Ovary (tissue), 9 donors: Measurements from ENCODE around the gene EEF1A2. TPM values are rescaled to one million over a fixed set of nuclear protein-coding genes. Genes with fewer than 3 reads are reported as not detected.

ENCODE experiments used
- DNase-seq, 5 donors: peaks; one replicate each; pipeline ENCODE4 v3.0.0-alpha.2; 2019 to 2020
- H3K27ac ChIP-seq, 2 donors: fragments of 200-600 bp; one replicate each; pipeline versions ENCODE4 v1.5.1 to v1.8.0; 2019 to 2022
- H3K27me3 ChIP-seq: fragments of 200-600 bp; one replicate; pipeline ENCODE4 v1.8.0; 2022
- H3K36me3 ChIP-seq: fragments of 200-600 bp; sonication (generic); one replicate; pipeline ENCODE4 v1.5.1; 2019
- H3K4me1 ChIP-seq: one replicate; pipeline ENCODE4 v1.8.1; 2013; ENCODE audit warnings: mild to moderate bottlenecking, moderate library complexity; ENCODE audit not compliant: insufficient read depth
- H3K4me3 ChIP-seq: fragments of 200-600 bp; sonication (generic); one replicate; pipeline ENCODE4 v1.5.1; 2017
- H3K9me3 ChIP-seq, 2 donors: fragments of 200-600 bp in 1 of 2; sonication (generic) in 1 of 2; one replicate each; pipeline versions ENCODE4 v1.5.1 to v1.8.1; 2013 to 2019; ENCODE audit warnings: mild to moderate bottlenecking in 1 of 2, moderate library complexity in 1 of 2
- EP300 ChIP-seq: sonication (generic); formaldehyde crosslinking; IDR thresholded peaks from one replicate; pipeline ENCODE4 v1.6.1; 2017; ENCODE audit warnings: antibody characterized with exemption
- POLR2A ChIP-seq: fragments of 450-650 bp; IDR thresholded peaks from one replicate; pipeline ENCODE4 v1.6.1; 2017; ENCODE audit warnings: antibody characterized with exemption, mild to moderate bottlenecking, moderate library complexity
- WGBS, 3 donors: extraction: QIAGEN DNeasy Blood & Tissue Kit in 1 of 3; methylation state at CpG; one replicate each; pipeline versions ENCODE4 v1.1.5 to v1.1.7; 2013 to 2017; 5-methylcytosine and 5-hydroxymethylcytosine counted together
- intact Hi-C, 4 donors: fragments of 100-400 bp; cut with DNase I; formaldehyde crosslinking; loops; one replicate each; pipeline versions ENCODE4 v1.11.0 to v1.15.1; 2022 to 2023
- polyA plus RNA-seq, 2 donors: library from polyadenylated mRNA; stranded (reverse); fragments of 200-250 nt in 1 of 2; fragments of 350-450 nt in 1 of 2; fragmentation: Illumina TruSeq in 1 of 2; extraction: RNeasy Lipid Tissue Mini Kit (QIAGEN cat#74804) in 1 of 2; gene quantifications; one replicate each; pipeline ENCODE4 v1.2.3, GENCODE V29; 2013 to 2014
- total RNA-seq, 7 donors: library from RNA; depleted of rRNA in 2 of 7; stranded (reverse); fragments of >200 nt in 2 of 7; fragmentation: NEBNext Ultra II Directional in 3 of 7; extraction: Animal tissue kit (Norgen Biotek cat#: 25700) in 3 of 7; gene quantifications; one replicate each; pipeline versions ENCODE4 v1.1.0 to v1.2.4, GENCODE V29; 2016 to 2023
- TF ChIP-seq, protein P1 (sequence below), 3 donors: fragments of 450-650 bp in 2 of 3; fragments of 200-600 bp in 1 of 3; IDR thresholded peaks; one replicate each; pipeline versions ENCODE4 v1.5.1 to v1.8.0; 2016 to 2022; ENCODE audit warnings: antibody characterized with exemption in 3 of 3, mild to moderate bottlenecking in 1 of 3
- donor health status: DM: no; HTN: no; CAD: no; lungs with moderate emphysema.
- donor health status: DM: no; HTN: no; CAD: no.
- donor health status: Bipolar disorder and iron deficiency.
- donor health status: DM: yes; HTN: yes; CAD: no.
- donor health status: DM: no; HTN: no; CAD: no.
- donor health status: DM: yes; HTN: yes; CAD: no.

The EEF1A2 gene
- total and polyA plus RNA-seq, 9 donors: 0.25 to 1.3 (median 0.69) TPM

- Histone ChIP-seq H3K36me3 (no peaks in the 10 kb centered on the region), H3K4me1 (peaks cover 2% of the 10 kb centered on the region), H3K4me3 (no peak overlapping the region), H3K27ac (no peak overlapping the region), H3K9me3 (no peaks in the 10 kb centered on the region), H3K27me3 (no peaks in the 10 kb centered on the region)
- no peak for DNase-seq
- intact Hi-C loops: loop anchor here (5.0 to 10.0 kb wide), 5 partner anchors 110 to 442 kb away; partner anchors contain the start of genes ABHD16B (in 2 of the 4) and SAMD10 (in 1 of the 4)
- TF ChIP-seq, protein P1, sequence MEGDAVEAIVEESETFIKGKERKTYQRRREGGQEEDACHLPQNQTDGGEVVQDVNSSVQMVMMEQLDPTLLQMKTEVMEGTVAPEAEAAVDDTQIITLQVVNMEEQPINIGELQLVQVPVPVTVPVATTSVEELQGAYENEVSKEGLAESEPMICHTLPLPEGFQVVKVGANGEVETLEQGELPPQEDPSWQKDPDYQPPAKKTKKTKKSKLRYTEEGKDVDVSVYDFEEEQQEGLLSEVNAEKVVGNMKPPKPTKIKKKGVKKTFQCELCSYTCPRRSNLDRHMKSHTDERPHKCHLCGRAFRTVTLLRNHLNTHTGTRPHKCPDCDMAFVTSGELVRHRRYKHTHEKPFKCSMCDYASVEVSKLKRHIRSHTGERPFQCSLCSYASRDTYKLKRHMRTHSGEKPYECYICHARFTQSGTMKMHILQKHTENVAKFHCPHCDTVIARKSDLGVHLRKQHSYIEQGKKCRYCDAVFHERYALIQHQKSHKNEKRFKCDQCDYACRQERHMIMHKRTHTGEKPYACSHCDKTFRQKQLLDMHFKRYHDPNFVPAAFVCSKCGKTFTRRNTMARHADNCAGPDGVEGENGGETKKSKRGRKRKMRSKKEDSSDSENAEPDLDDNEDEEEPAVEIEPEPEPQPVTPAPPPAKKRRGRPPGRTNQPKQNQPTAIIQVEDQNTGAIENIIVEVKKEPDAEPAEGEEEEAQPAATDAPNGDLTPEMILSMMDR (IDR thresholded peaks at IDR 0.05): no peak
- TF ChIP-seq POLR2A: no peak
- TF ChIP-seq EP300: no peak
- WGBS, 3 donors: 26 to 42% (median 28%) methylated on average over 40 to 49 of the region's 49 CpGs
Measured at GRCh38 chr20:63534831-63535651, 36.2 kb upstream of the EEF1A2 start.

DNA sequence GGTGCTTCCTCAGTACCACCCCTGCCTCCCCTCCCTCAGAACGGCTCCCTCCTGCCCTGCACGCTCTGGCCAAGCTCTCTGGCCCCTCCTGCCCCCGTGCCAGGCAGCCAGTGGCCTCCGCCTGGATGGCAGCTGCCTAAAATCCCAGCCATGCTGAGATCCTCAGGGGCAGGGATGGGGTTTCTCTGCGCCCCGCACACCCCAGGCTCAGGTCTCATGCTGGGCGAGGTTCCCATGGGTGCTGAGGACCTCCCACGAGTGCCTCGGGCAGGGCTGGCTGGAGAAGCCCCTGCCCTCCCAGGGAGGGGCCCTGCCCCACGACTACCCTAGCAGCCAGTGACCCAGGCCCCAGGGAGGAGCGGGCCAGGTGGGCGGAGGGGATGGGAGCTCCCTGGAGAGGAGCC, 35.5 kb upstream of the EEF1A2 start:
- TF ChIP-seq, protein P1 (IDR thresholded peaks at IDR 0.05): no peak
- TF ChIP-seq POLR2A (no peak), EP300 (no peak)
- DNase-seq: no peak
- Histone ChIP-seq H3K27ac (no peak overlapping the region), H3K27me3 (no peaks in the 10 kb centered on the region), H3K9me3 (no peaks in the 10 kb centered on the region), H3K36me3 (no peaks in the 10 kb centered on the region), H3K4me3 (no peak overlapping the region), H3K4me1 (peaks cover 2% of the 10 kb centered on the region)
- intact Hi-C loops: loop anchor here in 2 of 4 donors (10.0 kb wide), 2 partner anchors 110 to 340 kb away; no protein-coding TSS in a partner anchor
- WGBS, 3 donors: 16 to 32% (median 23%) methylated on average over 6 to 12 of the region's 12 CpGs

DNA sequence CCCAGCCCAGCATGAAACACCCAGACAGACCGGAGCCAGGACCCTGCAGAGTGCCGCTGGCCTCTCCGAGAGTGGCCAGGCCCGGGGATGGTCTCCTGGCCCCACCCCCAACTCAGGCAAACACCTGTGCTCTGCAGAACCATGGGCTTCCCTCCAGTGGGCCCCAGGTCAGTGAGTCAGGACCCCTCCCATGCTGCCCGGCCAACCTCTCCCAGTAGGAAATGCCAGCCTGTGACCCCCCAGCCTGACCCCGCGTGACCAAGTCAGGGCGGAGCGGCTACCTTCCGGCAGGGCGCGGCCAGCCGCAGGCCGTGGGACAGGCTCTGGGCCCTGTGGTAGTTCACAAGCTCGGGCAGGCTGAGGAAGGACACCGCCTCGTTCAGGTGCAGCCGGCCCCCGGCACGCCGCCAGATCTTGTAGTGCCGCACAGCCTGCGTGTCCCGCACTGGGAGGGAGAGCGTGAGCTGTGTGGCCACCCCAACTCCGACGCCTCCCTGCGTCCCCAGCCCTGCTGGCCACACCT, 35.0 kb upstream of the EEF1A2 start:
- DNase-seq: peak in 1 of 5 donors; percentile 32
- Histone ChIP-seq H3K4me1 (peaks cover 2% of the 10 kb centered on the region), H3K36me3 (no peaks in the 10 kb centered on the region), H3K27ac (no peak overlapping the region), H3K4me3 (no peak overlapping the region), H3K9me3 (no peaks in the 10 kb centered on the region), H3K27me3 (no peaks in the 10 kb centered on the region)
- intact Hi-C loops: loop anchor here in 2 of 4 donors (10.0 kb wide), 2 partner anchors 111 to 341 kb away; no protein-coding TSS in a partner anchor
- WGBS, 3 donors: 52 to 61% (median 60%) methylated on average over 22 to 28 of the region's 28 CpGs
- TF ChIP-seq EP300: no peak
- TF ChIP-seq, protein P1 (IDR thresholded peaks at IDR 0.05): no peak
- no peak for TF ChIP-seq POLR2A

DNA sequence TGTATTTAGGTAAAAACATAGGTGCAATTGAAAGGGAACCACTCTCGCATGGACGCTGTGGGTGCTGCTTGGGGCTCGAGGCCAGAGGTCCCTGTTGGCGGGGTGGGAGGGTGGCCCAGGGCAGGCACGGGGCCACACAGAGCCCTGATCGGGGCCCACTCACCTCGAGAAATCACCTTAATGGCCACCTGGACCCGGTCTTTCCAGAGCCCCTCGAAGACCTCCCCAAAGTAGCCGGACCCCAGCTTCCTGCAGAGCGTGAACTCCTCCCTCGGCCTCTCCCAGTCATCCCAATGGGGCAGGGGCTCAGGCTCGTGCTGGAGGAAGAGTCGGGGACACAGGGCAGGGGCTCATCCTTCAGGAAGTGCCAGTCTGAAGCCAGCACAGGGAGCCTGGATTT, 34.5 kb upstream of the EEF1A2 start:
- Histone ChIP-seq H3K4me3 (no peak overlapping the region), H3K27ac (no peak overlapping the region), H3K36me3 (no peaks in the 10 kb centered on the region), H3K27me3 (no peaks in the 10 kb centered on the region), H3K4me1 (peaks cover 2% of the 10 kb centered on the region), H3K9me3 (no peaks in the 10 kb centered on the region)
- 54 to 72% (median 57%) methylated on average over 14 of the region's 14 CpGs for WGBS, 3 donors
- DNase-seq: peak in 1 of 5 donors; percentile 17
- TF ChIP-seq POLR2A: no peak
- TF ChIP-seq, protein P1 (IDR thresholded peaks at IDR 0.05): no peak
- intact Hi-C loops: loop anchor here in 2 of 4 donors (10.0 kb wide), 2 partner anchors 111 to 341 kb away; no protein-coding TSS in a partner anchor
